ENCODE results near the gene CDC42EP4. TPM values are rescaled to one million over a fixed set of nuclear protein-coding genes. Genes with fewer than 3 reads are reported as not detected.
A peak's percentile ranks its signal among the peaks of the same experiment; 100 is the strongest.

CDC42EP4 gene
- total RNA-seq, 2 donors from 2014 or later, result 38.5 to 49.7 TPM

DNA sequence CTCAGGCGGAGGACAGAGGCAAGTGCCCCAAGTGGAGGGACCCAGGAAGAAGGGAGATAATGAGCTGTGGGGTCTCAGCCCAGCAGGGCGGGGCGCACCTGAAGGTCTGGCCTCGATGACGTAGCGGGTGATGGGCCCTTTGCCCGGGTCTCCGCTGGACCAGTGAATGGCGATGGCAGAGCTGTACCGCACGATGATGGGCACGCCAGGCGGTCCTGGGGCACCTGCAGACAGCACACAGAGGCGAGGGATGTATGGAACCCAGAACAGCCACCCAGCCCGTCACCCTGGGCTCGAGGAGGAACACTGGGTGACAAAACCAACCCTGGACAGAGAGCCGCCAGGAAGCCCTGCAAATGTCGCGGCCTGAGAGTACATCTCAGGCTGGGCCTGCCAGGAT is 46.2 kb upstream of the CDC42EP4 start:
- Mint-ChIP-seq H3K4me1 (peaks cover 31% of the 10 kb centered on the region), H3K27ac (no peak overlapping the region), H3K27me3 (ENCODE audit: insufficient read depth) (no peaks in the 10 kb centered on the region), H3K36me3 (ENCODE audit: low read depth) (no peaks in the 10 kb centered on the region), H3K9me3 (no peaks in the 10 kb centered on the region), H3K4me3 (no peak overlapping the region)
- Histone ChIP-seq H3K4me3 (ENCODE audit: low read length) (no peak overlapping the region), H3K36me3 (ENCODE audit: control insufficient read depth, insufficient read depth, low read length) (no peaks in the 10 kb centered on the region), H3K9me3 (ENCODE audit: control insufficient read depth, low read length) (no peaks in the 10 kb centered on the region), H3K9ac (ENCODE audit: extremely low read depth, low read length, poor library complexity, severe bottlenecking) (no peak overlapping the region), H3K4me1 (ENCODE audit: control insufficient read depth, insufficient read depth, low read length) (peaks cover 14% of the 10 kb centered on the region), H3K27me3 (ENCODE audit: control insufficient read depth, insufficient read depth, low read length, poor library complexity, severe bottlenecking) (no peaks in the 10 kb centered on the region), H3K27ac (ENCODE audit: low read depth, low read length) (no peak overlapping the region)
- DNase-seq, result no peak
- WGBS, 2 experiments (ENCODE audit: insufficient coverage in 1 of 2, insufficient read length in 1 of 2), result 95 to 96% methylated on average over 9 to 19 of the region's 19 CpGs
- TF ChIP-seq, protein P1, sequence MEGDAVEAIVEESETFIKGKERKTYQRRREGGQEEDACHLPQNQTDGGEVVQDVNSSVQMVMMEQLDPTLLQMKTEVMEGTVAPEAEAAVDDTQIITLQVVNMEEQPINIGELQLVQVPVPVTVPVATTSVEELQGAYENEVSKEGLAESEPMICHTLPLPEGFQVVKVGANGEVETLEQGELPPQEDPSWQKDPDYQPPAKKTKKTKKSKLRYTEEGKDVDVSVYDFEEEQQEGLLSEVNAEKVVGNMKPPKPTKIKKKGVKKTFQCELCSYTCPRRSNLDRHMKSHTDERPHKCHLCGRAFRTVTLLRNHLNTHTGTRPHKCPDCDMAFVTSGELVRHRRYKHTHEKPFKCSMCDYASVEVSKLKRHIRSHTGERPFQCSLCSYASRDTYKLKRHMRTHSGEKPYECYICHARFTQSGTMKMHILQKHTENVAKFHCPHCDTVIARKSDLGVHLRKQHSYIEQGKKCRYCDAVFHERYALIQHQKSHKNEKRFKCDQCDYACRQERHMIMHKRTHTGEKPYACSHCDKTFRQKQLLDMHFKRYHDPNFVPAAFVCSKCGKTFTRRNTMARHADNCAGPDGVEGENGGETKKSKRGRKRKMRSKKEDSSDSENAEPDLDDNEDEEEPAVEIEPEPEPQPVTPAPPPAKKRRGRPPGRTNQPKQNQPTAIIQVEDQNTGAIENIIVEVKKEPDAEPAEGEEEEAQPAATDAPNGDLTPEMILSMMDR (conservative IDR thresholded peaks at IDR 0.05), result no peak

DNA sequence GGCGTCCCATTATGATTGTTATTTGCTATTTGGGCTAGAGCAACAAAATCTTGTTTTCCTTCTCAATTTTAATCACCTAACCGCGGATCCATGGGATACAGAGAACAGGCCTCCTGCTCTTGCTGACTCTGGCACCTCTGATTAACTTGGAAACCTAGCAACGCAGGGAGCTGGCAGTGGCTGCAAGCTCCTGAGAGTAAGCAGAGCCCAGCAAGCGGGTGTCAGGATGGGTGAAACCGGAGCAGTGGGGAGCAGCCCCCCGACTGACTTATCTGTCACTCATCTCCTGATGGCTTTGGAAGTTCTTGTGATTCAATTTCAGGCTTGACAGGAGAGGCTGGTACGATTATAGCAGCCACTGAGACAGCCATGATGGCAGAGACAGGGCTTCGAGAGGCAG is 45.5 kb upstream of the CDC42EP4 start:
- Mint-ChIP-seq H3K36me3 (ENCODE audit: low read depth) (no peaks in the 10 kb centered on the region), H3K4me3 (no peak overlapping the region), H3K27me3 (ENCODE audit: insufficient read depth) (no peaks in the 10 kb centered on the region), H3K9me3 (no peaks in the 10 kb centered on the region), H3K27ac (no peak overlapping the region), H3K4me1 (peaks cover 34% of the 10 kb centered on the region)
- DNase-seq, result peak; percentile 42
- no peak overlapping the region for H3K4me3 ChIP-seq (ENCODE audit: low read length)
- TF ChIP-seq, protein P1 (conservative IDR thresholded peaks at IDR 0.05), result no peak
- 92 to 93% methylated on average over 6 to 9 of the region's 9 CpGs for WGBS, 2 experiments (ENCODE audit: insufficient coverage in 1 of 2, insufficient read length in 1 of 2)
- no peak overlapping the region for H3K9ac ChIP-seq (ENCODE audit: extremely low read depth, low read length, poor library complexity, severe bottlenecking)
- H3K27ac ChIP-seq (ENCODE audit: low read depth, low read length), result no peak overlapping the region
- no peaks in the 10 kb centered on the region for H3K27me3 ChIP-seq (ENCODE audit: control insufficient read depth, insufficient read depth, low read length, poor library complexity, severe bottlenecking)
- H3K4me1 ChIP-seq (ENCODE audit: control insufficient read depth, insufficient read depth, low read length), result peaks cover 15% of the 10 kb centered on the region
- H3K9me3 ChIP-seq (ENCODE audit: control insufficient read depth, low read length), result no peaks in the 10 kb centered on the region
- no peaks in the 10 kb centered on the region for H3K36me3 ChIP-seq (ENCODE audit: control insufficient read depth, insufficient read depth, low read length)

DNA sequence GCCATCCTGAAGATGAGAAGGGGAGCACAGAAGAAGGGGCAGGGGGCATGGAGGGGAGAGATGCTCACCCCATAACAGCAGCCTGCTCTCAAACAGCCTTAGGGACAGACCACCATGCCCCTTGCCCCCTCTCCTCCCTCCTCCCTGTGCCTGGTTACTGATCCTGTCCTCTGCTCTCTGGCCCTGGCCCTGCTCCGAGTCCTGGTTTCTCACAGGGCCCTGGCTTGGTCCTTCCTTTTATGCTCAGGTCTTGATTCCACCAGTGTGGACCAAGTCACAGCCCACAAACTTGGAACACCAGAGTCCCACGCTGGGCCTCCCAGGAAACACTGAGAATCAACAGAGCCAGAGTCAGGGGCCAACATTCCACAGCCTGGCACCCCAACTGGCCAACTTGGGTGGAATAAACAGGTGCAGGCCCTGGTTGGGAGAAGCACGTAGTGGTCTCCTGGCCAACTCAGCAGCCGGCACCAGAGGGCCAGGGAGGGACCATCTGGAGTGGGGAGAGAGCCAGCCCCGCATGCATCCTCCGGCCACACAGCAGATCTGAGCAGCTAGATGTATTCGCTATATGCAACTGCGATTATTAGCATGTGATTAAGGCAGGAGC is 44.9 kb upstream of the CDC42EP4 start:
- Histone ChIP-seq H3K27ac (ENCODE audit: low read depth, low read length) (no peak overlapping the region), H3K9ac (ENCODE audit: extremely low read depth, low read length, poor library complexity, severe bottlenecking) (no peak overlapping the region), H3K4me1 (ENCODE audit: control insufficient read depth, insufficient read depth, low read length) (peaks cover 16% of the 10 kb centered on the region), H3K27me3 (ENCODE audit: control insufficient read depth, insufficient read depth, low read length, poor library complexity, severe bottlenecking) (no peaks in the 10 kb centered on the region), H3K4me3 (ENCODE audit: low read length) (no peak overlapping the region), H3K9me3 (ENCODE audit: control insufficient read depth, low read length) (no peaks in the 10 kb centered on the region), H3K36me3 (ENCODE audit: control insufficient read depth, insufficient read depth, low read length) (no peaks in the 10 kb centered on the region)
- no peaks in the 10 kb centered on the region for H3K27me3 Mint-ChIP-seq (ENCODE audit: insufficient read depth)
- TF ChIP-seq, protein P1 (conservative IDR thresholded peaks at IDR 0.05), result no peak
- WGBS, 2 experiments (ENCODE audit: insufficient coverage in 1 of 2, insufficient read length in 1 of 2), result 78 to 91% methylated on average over 4 to 8 of the region's 8 CpGs
- no peak overlapping the region for H3K27ac Mint-ChIP-seq
- DNase-seq, result peak; percentile 51
- H3K36me3 Mint-ChIP-seq (ENCODE audit: low read depth), result no peaks in the 10 kb centered on the region
- H3K4me3 Mint-ChIP-seq, result no peak overlapping the region
- H3K9me3 Mint-ChIP-seq, result no peaks in the 10 kb centered on the region
- H3K4me1 Mint-ChIP-seq, result peaks cover 40% of the 10 kb centered on the region
